Glutamatergic neuron (in vitro differentiated cells): Measurements from ENCODE around the gene OR2V2. TPM values are rescaled to one million over a fixed set of nuclear protein-coding genes. Genes with fewer than 3 reads are reported as not detected.

Experiments
- DNase-seq: peaks from one replicate; pipeline ENCODE4 v3.0.0; 2022
- H3K27ac Mint-ChIP-seq: one replicate; pipeline ENCODE4 v1.8.0; 2020; ENCODE audit warnings: mild to moderate bottlenecking, mixed read lengths, inconsistent platforms; ENCODE audit not compliant: unreplicated experiment
- H3K27me3 Mint-ChIP-seq: one replicate; pipeline ENCODE4 v1.8.0; 2020; ENCODE audit warnings: mild to moderate bottlenecking, moderate library complexity, mixed read lengths, inconsistent platforms; ENCODE audit not compliant: unreplicated experiment
- H3K36me3 Mint-ChIP-seq: one replicate; pipeline ENCODE4 v1.8.0; 2020; ENCODE audit warnings: mild to moderate bottlenecking, mixed read lengths, inconsistent platforms; ENCODE audit not compliant: unreplicated experiment
- H3K4me1 Mint-ChIP-seq: one replicate; pipeline ENCODE4 v1.8.0; 2020; ENCODE audit warnings: mild to moderate bottlenecking, low read depth, mixed read lengths, inconsistent platforms; ENCODE audit not compliant: unreplicated experiment
- H3K4me3 Mint-ChIP-seq: one replicate; pipeline ENCODE4 v1.8.0; 2020; ENCODE audit warnings: mild to moderate bottlenecking, mixed read lengths, inconsistent platforms; ENCODE audit not compliant: unreplicated experiment
- H3K9me3 Mint-ChIP-seq: one replicate; pipeline ENCODE4 v1.8.0; 2020; ENCODE audit warnings: mild to moderate bottlenecking, moderate library complexity, mixed read lengths, inconsistent platforms; ENCODE audit not compliant: unreplicated experiment
- total RNA-seq: library from RNA; stranded (reverse); fragmentation: NEBNext Ultra II Directional; extraction: Animal tissue kit (Norgen Biotek cat#: 25700); gene quantifications from one replicate; pipeline ENCODE4 v1.2.1, GENCODE V29; 2021; ENCODE audit not compliant: unreplicated experiment
- TF ChIP-seq, protein P1 (sequence below): fragments of 200-600 bp; sonication (generic); IDR thresholded peaks from one replicate; pipeline ENCODE4 v1.5.0; 2021; ENCODE audit not compliant: partially characterized antibody, unreplicated experiment

Gene OR2V2
- total RNA-seq, 1 donor from 2014 or later = not detected

DNA sequence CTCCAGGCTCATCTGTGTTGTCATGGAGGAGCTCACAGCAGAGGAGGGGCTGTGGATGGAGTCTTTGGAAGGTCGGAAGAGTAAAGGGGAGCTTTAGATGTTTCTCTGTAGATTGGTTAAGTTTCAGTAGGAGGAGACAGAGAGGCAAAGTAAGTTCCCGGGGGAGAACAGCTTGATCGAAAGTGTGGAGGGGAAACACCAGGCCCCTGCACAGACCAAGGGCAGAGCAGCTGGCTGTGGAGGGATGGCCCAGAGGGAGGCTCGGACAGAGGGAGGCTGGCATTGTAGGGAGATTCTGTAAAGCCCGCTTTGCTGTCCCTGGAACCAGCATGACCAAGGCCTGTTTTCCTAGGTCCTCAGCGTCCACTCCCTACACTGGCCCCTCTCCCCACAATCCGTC lies 5.3 kb upstream of the OR2V2 start:
- no peak overlapping the region for H3K4me3 Mint-ChIP-seq
- H3K27me3 Mint-ChIP-seq = no peaks in the 10 kb centered on the region
- H3K9me3 Mint-ChIP-seq = peaks cover 3% of the 10 kb centered on the region
- H3K4me1 Mint-ChIP-seq = no peaks in the 10 kb centered on the region
- no peak for DNase-seq
- H3K36me3 Mint-ChIP-seq = no peaks in the 10 kb centered on the region
- TF ChIP-seq, protein P1, sequence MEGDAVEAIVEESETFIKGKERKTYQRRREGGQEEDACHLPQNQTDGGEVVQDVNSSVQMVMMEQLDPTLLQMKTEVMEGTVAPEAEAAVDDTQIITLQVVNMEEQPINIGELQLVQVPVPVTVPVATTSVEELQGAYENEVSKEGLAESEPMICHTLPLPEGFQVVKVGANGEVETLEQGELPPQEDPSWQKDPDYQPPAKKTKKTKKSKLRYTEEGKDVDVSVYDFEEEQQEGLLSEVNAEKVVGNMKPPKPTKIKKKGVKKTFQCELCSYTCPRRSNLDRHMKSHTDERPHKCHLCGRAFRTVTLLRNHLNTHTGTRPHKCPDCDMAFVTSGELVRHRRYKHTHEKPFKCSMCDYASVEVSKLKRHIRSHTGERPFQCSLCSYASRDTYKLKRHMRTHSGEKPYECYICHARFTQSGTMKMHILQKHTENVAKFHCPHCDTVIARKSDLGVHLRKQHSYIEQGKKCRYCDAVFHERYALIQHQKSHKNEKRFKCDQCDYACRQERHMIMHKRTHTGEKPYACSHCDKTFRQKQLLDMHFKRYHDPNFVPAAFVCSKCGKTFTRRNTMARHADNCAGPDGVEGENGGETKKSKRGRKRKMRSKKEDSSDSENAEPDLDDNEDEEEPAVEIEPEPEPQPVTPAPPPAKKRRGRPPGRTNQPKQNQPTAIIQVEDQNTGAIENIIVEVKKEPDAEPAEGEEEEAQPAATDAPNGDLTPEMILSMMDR = no peak
- H3K27ac Mint-ChIP-seq = peak overlapping the region; percentile 21

DNA sequence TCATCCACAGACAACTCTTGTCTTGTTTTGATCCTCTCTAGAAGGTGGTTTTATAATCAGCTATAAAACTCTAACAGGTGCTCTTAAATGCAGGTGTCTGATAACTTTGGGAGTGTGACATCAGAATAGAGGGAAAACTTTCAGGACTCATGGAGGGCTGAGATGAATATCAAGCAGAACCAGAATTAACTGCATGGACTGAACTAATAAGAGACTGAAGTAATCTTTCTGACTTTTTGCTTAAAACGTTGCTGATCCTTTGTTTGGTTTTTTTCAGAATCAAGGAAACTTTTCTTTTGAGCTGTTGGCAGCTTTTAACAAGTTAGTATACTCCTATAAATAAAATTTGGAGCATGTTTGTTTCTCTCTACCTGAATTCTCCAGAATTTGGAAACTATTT lies 2.3 kb upstream of the OR2V2 start:
- Mint-ChIP-seq H3K36me3 (no peaks in the 10 kb centered on the region), H3K4me1 (no peaks in the 10 kb centered on the region), H3K4me3 (no peak overlapping the region), H3K27ac (no peak overlapping the region), H3K27me3 (no peaks in the 10 kb centered on the region), H3K9me3 (peaks cover 7% of the 10 kb centered on the region)
- no peak for DNase-seq
- TF ChIP-seq, protein P1 = no peak

DNA sequence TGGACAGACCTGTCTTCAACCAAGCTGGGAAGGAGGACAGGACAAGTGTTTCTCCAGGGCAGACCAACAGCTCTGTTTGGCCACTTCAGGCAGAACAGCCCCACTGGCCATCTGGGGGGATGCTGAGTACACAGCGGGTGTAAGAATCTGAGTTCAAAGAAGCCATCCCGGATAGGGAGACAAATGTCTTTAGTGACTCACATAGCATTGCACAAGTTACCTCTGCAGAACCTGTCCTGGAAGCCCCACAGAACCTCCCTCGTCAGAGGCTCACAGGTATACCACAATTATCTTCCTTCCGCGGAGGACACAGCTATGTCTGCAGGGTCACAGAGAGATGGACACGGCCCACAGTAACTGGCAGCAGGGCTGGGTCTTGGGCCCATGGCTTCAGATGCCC lies 2.0 kb downstream of the OR2V2 start:
- peaks cover 6% of the 10 kb centered on the region for H3K9me3 Mint-ChIP-seq
- H3K36me3 Mint-ChIP-seq = no peaks in the 10 kb centered on the region
- TF ChIP-seq, protein P1 = no peak
- DNase-seq = no peak
- peaks cover 3% of the 10 kb centered on the region for H3K27me3 Mint-ChIP-seq
- no peak overlapping the region for H3K4me3 Mint-ChIP-seq
- H3K4me1 Mint-ChIP-seq = peaks cover 3% of the 10 kb centered on the region
- H3K27ac Mint-ChIP-seq = no peak overlapping the region

DNA sequence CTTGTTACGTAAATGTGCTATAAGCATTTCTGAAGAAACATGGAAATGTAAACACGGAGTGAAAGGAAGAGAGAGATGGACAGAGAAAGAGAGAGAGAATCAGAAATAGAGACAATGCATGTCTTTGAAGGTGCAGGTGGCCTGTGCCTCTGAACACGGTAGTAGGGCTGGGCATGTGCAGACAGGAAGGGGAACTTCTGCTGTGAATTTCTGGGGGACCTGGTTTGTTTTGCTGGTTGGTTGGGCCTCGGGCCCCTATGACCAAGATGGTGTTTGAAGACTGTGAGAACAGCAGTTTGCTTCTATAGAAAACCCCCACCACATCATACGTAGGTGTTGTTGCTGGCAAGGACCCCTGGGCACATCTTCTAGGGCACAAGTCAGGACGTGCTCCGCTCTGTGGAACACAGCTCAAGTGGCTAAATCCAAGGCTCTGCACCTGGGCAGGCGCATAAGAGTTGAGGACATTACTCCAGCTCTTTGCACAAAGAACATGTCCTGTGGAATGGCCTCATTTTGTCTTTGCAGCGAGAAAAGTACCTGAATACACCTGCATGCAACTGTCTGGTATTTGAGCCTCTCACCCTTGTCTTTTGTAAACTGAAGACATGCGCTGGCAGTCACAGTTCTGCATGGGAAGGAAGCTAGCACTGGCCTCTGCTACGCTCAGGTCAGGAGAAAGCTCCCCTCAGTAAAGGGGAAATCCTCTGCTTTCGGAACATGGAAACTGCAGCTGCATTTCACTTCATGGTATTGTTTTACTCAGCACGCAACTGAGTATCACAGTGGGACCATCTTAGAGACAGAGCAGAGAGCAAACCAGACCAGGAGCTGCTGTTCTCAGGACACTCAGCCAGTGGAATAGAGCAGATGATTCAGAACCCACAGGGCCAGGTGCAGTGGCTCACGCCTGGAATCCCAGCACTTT lies 2.7 kb downstream of the OR2V2 start:
- H3K27me3 Mint-ChIP-seq = peaks cover 3% of the 10 kb centered on the region
- no peak for DNase-seq
- no peak overlapping the region for H3K4me3 Mint-ChIP-seq
- peaks cover 3% of the 10 kb centered on the region for H3K4me1 Mint-ChIP-seq
- TF ChIP-seq, protein P1 = no peak
- no peak overlapping the region for H3K27ac Mint-ChIP-seq
- H3K36me3 Mint-ChIP-seq = no peaks in the 10 kb centered on the region
- H3K9me3 Mint-ChIP-seq = peaks cover 6% of the 10 kb centered on the region

DNA sequence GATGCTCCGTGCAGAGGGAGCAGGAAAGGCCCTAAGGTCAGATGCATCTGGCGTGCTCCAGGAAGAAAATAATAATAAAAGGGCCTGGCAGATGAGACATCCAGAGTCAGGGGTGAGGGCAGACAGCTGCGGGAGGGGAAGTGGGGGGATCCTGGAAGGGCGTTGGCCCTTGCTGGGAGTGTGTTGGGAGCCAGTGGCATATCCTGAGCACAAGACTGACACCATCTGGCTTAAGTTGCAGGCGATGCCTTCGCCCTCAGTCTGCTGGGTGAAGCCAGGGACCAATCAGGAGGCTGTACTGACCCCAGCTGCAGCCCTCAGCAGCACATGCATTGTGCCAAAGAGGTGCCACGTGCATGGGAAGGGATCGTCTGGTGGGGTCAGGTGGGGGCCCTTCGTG lies 3.8 kb downstream of the OR2V2 start:
- no peak for DNase-seq
- peaks cover 3% of the 10 kb centered on the region for H3K27me3 Mint-ChIP-seq
- H3K4me1 Mint-ChIP-seq = peaks cover 3% of the 10 kb centered on the region
- TF ChIP-seq, protein P1 = no peak
- H3K27ac Mint-ChIP-seq = no peak overlapping the region
- H3K36me3 Mint-ChIP-seq = no peaks in the 10 kb centered on the region
- peaks cover 8% of the 10 kb centered on the region for H3K9me3 Mint-ChIP-seq
- no peak overlapping the region for H3K4me3 Mint-ChIP-seq
